Chondrocyte (in vitro differentiated cells): ENCODE measurements around the gene ADAD2. TPM values are rescaled to one million over a fixed set of nuclear protein-coding genes. Genes with fewer than 3 reads are reported as not detected.

Experiments used
- DNase-seq: peaks from one replicate; pipeline ENCODE4 v3.0.0; 2021; ENCODE audit warnings: mixed read lengths, low spot score
- H3K27ac Mint-ChIP-seq: one replicate; pipeline ENCODE4 v1.8.0; 2021; ENCODE audit warnings: mild to moderate bottlenecking, moderate library complexity, mixed read lengths; ENCODE audit not compliant: unreplicated experiment
- H3K27me3 Mint-ChIP-seq: 2 replicates; pipeline ENCODE4 v1.8.0; 2021; ENCODE audit warnings: low read depth, mixed read lengths
- H3K36me3 Mint-ChIP-seq: 2 replicates; pipeline ENCODE4 v1.8.0; 2021; ENCODE audit warnings: low read depth, mixed read lengths
- H3K4me1 Mint-ChIP-seq: 2 replicates; pipeline ENCODE4 v1.8.0; 2021; ENCODE audit warnings: low read depth, mild to moderate bottlenecking, mixed read lengths
- H3K4me3 Mint-ChIP-seq: one replicate; pipeline ENCODE4 v1.8.0; 2021; ENCODE audit warnings: mild to moderate bottlenecking, moderate library complexity, mixed read lengths; ENCODE audit not compliant: unreplicated experiment
- H3K9me3 Mint-ChIP-seq: 2 replicates; pipeline ENCODE4 v1.8.0; 2021; ENCODE audit warnings: low read depth, mixed read lengths
- total RNA-seq: library from RNA; stranded (reverse); gene quantifications from 3 replicates; pipeline ENCODE4 v1.2.1, GENCODE V29; 2021
- TF ChIP-seq, protein P1 (sequence below): fragments of 200-600 bp; sonication (generic); IDR thresholded peaks from 2 replicates; pipeline ENCODE4 v1.5.0; 2021; ENCODE audit warnings: antibody characterized with exemption, mild to moderate bottlenecking, moderate library complexity

Gene ADAD2
- total RNA-seq, 1 donor from 2014 or later, result not detected

DNA sequence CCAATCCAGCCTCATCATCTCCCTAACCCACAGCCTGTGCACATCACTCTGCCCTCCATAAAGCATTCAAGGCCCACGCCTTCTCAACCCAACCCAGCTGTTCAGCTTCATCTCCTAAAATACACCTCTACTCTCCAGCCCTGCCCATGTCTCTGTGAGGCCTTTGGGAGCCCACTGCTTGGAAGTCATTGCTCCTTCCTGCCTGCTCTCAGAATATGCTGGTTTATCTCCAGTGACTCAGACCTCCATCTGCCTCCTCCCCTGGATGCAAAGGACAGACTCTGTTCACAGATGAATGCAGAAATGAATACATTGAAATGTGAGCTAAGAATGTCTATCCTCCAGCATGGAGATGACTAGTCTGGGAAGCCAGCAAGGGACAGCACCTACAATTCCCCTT is 29.9 kb downstream of the ADAD2 start:
- no peak overlapping the region for H3K4me3 Mint-ChIP-seq
- H3K36me3 Mint-ChIP-seq, result peaks cover 3% of the 10 kb centered on the region
- TF ChIP-seq, protein P1, sequence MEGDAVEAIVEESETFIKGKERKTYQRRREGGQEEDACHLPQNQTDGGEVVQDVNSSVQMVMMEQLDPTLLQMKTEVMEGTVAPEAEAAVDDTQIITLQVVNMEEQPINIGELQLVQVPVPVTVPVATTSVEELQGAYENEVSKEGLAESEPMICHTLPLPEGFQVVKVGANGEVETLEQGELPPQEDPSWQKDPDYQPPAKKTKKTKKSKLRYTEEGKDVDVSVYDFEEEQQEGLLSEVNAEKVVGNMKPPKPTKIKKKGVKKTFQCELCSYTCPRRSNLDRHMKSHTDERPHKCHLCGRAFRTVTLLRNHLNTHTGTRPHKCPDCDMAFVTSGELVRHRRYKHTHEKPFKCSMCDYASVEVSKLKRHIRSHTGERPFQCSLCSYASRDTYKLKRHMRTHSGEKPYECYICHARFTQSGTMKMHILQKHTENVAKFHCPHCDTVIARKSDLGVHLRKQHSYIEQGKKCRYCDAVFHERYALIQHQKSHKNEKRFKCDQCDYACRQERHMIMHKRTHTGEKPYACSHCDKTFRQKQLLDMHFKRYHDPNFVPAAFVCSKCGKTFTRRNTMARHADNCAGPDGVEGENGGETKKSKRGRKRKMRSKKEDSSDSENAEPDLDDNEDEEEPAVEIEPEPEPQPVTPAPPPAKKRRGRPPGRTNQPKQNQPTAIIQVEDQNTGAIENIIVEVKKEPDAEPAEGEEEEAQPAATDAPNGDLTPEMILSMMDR, result no peak
- peaks cover 51% of the 10 kb centered on the region for H3K27me3 Mint-ChIP-seq
- no peaks in the 10 kb centered on the region for H3K9me3 Mint-ChIP-seq
- H3K4me1 Mint-ChIP-seq, result peaks cover 5% of the 10 kb centered on the region
- DNase-seq, result no peak
- no peak overlapping the region for H3K27ac Mint-ChIP-seq

- Mint-ChIP-seq H3K4me1 (peaks cover 16% of the 10 kb centered on the region), H3K4me3 (no peak overlapping the region), H3K9me3 (no peaks in the 10 kb centered on the region), H3K27ac (no peak overlapping the region), H3K36me3 (no peaks in the 10 kb centered on the region), H3K27me3 (peaks cover 46% of the 10 kb centered on the region)
- TF ChIP-seq, protein P1, result no peak
- DNase-seq, result no peak
Measured at GRCh38 chr16:84223456-84223855, 32.5 kb downstream of the ADAD2 start.

DNA sequence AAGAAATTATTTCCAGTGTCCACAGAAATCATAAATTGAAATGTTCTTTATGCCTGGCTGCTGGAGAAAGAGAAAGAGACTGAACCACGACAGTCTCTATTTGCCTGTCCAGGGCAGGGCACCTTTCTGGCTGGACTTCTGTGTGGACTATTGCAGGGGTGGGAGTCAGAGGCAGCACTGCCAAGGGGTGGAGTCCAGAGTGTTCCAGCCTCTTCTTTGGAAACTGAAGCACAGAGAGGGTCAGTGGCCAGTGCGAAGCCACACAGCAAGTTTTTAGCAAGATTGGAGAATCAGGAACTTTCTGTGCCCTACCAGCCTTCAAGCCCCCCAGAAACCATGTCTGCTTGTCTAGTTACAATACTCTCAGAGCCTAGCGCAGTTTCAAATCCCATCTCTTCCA is 33.6 kb downstream of the ADAD2 start:
- no peak overlapping the region for H3K4me3 Mint-ChIP-seq
- peaks cover 39% of the 10 kb centered on the region for H3K27me3 Mint-ChIP-seq
- H3K4me1 Mint-ChIP-seq, result peaks cover 21% of the 10 kb centered on the region
- H3K9me3 Mint-ChIP-seq, result no peaks in the 10 kb centered on the region
- H3K27ac Mint-ChIP-seq, result no peak overlapping the region
- TF ChIP-seq, protein P1, result no peak
- H3K36me3 Mint-ChIP-seq, result no peaks in the 10 kb centered on the region
- no peak for DNase-seq

DNA sequence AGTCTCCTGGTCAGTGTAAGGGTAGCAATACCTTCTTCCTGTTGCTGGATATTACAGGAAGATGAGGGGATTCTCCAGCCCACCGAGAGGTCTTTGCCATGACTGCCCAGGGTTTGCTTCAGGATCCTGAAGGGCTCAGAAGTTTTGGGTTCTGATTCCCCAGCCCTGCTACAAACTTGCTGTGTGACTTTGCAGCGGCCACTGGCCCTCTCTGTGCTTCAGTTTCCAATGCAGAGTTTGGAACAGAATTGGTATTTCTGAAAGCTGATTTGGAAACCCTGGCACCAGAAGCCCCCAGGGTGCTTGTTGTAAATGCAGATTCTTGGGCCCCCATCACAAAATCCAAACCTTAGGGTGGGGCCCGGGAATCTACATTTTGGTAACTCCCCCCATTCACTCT is 34.2 kb downstream of the ADAD2 start:
- no peak for DNase-seq
- peaks cover 38% of the 10 kb centered on the region for H3K27me3 Mint-ChIP-seq
- TF ChIP-seq, protein P1, result no peak
- H3K9me3 Mint-ChIP-seq, result no peaks in the 10 kb centered on the region
- no peak overlapping the region for H3K4me3 Mint-ChIP-seq
- peaks cover 21% of the 10 kb centered on the region for H3K4me1 Mint-ChIP-seq
- H3K36me3 Mint-ChIP-seq, result no peaks in the 10 kb centered on the region
- no peak overlapping the region for H3K27ac Mint-ChIP-seq

DNA sequence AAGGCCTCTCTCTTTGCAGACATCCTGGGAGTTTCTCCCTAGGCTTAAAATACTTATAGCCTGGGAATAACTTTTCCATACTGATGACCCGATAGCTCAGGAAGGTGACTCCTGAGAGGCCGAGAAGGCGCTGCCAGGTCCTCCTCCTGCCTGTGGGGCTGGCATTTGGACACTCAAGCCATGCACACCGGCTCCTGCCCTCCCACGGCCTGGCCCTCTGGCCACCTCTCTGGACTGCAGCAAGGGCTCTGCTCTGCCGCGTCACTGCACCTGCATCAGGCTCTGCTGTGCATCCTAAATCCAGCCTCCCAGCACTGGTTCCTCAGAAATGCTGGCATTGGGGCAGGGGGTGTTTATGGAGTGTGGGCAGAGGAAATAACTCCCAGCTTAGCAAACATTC is 34.6 kb downstream of the ADAD2 start:
- peaks cover 39% of the 10 kb centered on the region for H3K27me3 Mint-ChIP-seq
- no peak for DNase-seq
- TF ChIP-seq, protein P1, result no peak
- no peak overlapping the region for H3K27ac Mint-ChIP-seq
- peaks cover 21% of the 10 kb centered on the region for H3K4me1 Mint-ChIP-seq
- H3K4me3 Mint-ChIP-seq, result no peak overlapping the region
- no peaks in the 10 kb centered on the region for H3K36me3 Mint-ChIP-seq
- no peaks in the 10 kb centered on the region for H3K9me3 Mint-ChIP-seq
